ENCODE results near the gene ABCA9.

Gene ABCA9

GRCh38 chr17:69064476-69064875 lies 3.7 kb upstream of the ABCA9 start:
- DNase-seq: no peak

DNA sequence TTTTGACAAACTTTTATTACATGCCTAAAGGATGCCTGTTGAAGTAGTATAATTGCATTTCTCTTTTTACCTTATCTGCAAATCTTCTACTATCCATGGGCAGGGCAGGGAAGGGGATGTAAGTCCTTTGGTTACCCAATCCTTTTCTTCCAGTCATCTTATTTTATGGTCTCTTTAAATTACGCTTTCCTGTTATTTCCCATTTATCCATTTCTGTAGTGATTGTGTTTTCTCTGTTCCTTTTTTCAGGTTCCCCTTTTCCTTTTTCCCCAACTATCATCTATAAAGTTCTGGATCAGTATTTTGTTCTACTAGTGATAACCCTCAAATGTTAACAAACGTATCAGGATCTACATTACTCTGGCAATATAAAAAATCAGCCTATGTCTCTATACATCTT lies 3.3 kb upstream of the ABCA9 start:
- DNase-seq: no peak

- DNase-seq: no peak
Measured at GRCh38 chr17:69062860-69063581, 2.3 kb upstream of the ABCA9 start.

DNA sequence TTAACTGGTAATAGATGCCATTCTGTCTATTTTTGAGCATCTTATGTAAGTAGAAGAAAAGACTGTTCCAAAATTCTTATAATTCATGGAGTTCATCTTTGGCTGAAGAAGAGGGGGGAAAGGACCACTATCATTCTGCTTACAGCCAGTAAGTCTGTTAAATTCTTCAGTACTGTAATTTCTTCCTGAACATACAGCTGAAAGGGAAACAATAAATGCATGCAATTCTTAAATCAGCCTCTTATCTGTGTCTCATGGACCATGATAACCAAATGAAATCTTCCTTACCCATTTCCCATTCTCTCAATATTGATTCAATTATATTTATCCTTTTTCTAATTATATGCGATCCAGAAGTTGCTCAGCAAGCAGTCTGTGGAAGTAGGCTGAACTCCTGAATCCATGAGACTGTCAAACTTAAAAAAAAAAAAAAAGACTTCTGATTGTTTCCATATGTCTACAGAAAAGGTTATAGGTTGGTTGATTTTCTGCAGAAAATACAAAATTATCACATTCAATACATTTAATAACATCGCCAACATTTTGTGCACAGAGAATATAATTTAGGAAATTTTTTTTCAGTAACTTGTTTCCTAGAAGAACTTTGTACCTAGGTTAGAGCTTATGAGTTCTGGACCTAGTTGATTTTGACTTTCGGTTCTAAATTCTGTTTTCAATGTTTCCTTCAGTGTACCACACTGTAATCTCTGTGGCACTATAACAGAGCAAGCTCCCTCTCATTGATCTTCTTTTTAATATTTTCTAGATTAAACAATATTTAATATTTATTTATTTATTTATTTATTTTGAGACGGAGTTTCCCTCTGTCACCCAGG lies 1.2 kb upstream of the ABCA9 start:
- DNase-seq: no peak

- no peak for DNase-seq
Measured at GRCh38 chr17:69059458-69060175, 1.1 kb downstream of the ABCA9 start.

GRCh38 chr17:69058165-69058564 lies 2.6 kb downstream of the ABCA9 start:
- DNase-seq: no peak

GRCh38 chr17:69057280-69057679 lies 3.4 kb downstream of the ABCA9 start:
- no peak for DNase-seq

GRCh38 chr17:69056179-69056823 lies 4.4 kb downstream of the ABCA9 start:
- DNase-seq: no peak

DNA sequence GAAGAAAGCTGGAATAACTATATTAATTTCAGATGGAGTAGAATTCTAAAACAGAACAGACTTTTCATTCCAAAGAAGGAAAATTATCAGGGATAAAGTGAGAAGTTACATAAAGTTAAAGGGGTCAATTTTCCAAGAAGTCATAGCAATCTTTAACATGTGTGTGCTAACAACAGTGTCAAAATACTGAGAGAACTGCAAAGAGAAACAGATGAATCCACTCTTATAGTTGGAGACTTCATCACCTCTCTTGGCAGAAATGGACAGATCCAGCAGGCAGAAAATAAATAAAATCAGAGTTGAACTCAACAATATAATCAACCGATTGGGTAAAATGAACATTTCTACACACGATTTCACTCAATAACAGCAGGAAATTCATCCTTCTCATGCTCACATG lies 5.4 kb downstream of the ABCA9 start:
- DNase-seq: no peak

DNA sequence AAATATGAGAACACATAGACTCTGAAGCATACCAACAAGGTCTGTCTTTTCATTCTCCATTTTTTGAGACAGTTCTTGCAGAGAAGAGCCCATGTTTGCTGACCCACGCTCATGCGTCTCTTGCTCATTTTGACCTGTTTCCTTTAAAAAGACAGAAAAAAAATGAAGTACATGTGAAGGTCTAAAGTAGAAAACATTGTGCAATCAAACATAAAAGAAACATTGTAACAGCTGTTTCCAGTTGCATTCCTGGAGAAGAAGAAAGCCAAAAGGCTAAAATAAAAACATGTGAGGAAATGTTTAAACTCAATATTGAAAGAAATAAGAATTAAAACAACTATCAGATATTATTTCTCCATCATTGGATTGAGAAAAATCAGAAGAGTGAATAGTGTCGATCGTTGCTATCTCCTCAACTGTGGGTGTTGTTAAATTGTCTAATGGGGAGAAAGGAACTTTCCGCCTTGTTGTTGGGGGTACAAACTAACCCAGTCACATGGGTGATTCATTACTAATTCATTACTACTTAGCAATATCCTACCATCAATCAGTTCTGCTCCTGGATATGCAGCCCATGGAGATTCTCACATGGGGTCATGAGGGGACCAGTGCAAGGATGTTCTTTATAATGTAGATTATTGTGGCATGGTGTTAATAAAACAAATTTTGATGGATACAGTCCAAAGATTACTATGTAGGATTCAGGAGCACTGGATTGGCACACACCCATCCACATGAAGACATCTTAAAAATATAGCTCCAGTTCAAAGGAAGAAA lies 9.5 kb downstream of the ABCA9 start:
- no peak for DNase-seq

GRCh38 chr17:69048634-69049033 lies 12.1 kb downstream of the ABCA9 start:
- no peak for DNase-seq

DNA sequence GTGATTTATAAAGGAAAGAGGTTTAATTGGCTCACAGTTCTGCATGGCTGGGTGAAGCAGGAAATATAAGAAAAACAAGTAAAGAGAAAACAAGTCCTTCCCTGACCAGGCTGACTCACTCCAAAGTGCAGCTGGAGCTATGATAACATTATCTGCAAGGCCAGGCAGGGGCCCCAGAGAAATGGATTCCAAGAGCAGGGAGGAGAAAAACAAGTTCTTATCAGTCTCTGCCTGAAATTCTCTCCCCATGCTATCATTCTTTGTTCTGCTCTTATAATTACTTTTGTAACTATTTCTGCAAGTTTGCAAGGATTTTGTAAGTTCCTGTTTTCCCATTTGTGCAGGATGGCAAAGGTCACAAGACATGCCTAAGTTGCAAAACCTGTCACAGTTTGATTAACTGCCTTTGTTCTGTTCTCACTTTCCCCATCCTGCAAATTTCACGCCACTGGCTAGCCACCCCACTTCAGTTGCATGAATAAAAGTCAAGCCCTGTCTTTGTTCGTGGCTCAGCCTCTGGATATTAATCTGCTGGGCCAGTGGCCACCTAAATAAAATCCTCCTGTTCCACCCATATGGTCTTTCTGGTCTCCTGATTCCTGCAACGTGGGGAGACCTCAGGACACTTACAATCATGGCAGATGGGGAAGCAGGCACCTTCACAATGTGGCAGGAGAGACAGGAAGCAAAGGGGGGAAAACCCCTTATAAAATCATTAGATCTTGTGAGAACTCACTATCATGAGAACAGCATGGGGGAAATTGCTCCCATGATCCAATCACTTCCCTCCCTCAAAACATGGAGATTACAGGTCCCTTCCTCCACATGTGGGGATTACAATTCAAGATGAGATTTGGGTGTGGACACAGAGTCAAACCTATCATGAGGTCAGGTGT lies 13.1 kb downstream of the ABCA9 start:
- no peak for DNase-seq

DNA sequence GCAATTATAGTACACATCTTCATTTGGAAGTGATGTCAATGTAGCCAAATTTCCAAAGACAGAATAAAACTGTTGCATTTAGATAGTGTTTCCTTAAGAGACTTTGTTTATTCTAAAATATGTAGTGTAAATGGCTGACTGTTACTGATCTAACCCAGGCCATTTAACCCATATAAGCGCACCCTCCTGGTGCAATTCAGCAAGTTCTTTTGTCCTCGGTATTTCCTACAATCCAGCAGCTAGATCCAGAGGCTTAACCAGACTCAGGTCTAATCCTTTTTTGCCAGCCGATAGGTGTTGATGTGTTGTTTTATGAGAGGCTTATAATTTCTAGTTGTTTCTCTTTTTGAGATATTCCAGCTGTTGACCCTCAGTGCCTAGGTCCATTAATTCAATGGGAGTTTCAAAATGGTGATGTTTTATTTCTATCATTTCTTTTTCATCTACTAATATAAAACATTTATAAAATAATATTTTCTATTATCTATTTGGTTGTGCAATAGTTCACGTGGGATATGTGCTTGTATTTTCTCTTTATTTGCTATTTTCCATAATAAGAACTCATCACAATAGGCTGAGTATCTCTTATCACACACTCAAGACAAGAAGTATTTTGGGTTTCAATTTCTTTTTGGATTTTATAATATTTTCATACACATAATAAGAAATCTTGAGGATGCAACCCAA lies 14.5 kb downstream of the ABCA9 start:
- DNase-seq: no peak

DNA sequence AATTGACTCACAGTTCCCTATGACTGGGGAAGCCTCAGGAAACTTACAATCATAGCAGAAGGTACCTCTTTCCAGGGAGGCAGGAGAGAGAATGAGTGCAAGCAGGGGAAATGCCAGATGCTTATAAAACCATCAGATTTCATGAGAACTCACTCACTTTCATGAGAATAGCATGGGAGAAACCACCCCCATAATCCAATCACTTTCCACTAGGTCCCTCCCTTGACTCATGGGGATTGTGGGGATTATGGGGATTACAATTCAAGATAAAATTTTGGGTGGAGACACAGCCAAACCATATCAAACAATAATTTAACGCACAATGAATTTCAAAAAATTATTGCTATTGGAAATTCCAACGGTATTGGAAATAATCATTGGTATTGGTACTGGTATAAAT lies 15.1 kb downstream of the ABCA9 start:
- no peak for DNase-seq

DNA sequence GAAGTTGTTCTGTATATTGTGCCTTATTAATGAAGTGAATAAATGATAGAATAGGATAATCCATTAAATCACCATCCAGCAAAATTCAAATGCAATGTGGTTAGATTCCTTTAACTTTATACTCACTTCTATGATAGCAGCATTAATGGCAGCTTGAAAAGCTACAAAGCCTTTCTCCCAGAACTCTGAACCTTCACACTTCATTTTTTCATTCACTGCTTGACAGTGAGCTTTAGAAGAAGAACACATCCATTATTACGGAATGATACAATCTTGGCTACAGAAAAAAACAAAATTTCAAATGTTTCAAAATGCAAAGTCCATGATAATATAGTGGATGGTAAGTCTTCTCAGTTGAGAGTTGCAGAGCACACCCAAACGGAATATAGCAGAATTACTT lies 16.4 kb downstream of the ABCA9 start:
- DNase-seq: no peak

GRCh38 chr17:69043098-69043734 lies 17.5 kb downstream of the ABCA9 start:
- no peak for DNase-seq

DNA sequence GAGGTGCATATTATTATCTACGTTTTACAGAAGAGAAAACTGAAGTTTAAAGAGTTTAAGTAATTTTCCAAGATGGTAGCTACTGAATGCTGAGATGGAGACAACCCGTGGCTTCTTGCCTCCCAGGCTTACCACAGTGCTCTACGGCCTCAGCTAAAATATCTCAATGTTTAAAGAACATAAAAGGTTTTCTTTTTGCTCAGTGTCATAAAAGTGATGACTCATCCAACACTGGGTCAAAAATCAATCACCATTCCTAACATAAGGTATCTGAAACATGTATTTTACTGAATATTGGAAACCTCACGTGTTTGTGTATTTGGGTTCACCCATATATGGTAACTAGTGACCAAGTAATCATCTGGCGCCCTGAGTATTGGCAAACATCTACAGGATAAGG lies 18.4 kb downstream of the ABCA9 start:
- no peak for DNase-seq

- DNase-seq: no peak
Measured at GRCh38 chr17:69031839-69032238, 28.9 kb downstream of the ABCA9 start.

- DNase-seq: no peak
Measured at GRCh38 chr17:69030169-69030568, 30.6 kb downstream of the ABCA9 start.

DNA sequence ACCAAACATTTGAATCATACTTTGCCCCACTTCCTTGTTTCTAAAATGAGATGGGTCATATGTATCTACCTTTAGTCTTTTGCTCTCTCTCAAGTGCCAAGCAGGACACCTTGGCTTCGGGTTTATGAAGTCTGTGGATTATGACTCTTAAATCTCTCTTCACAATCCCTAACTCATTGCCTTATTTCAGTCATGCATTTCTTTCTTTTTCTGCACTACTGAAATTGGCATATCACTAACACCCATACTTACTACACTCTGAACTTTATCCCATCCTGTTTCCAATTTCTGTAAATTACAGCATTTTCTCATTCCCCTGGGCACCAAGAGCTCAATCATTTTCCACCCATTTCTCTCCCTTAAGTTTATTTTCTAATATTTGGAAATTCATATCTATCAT lies 42.0 kb downstream of the ABCA9 start:
- DNase-seq: no peak
